HG03457 (cell line): ENCODE results near the gene RSAD2.

Experiments used
- ATAC-seq: cut with Tn5 transposase; IDR thresholded peaks from one replicate; pipeline ENCODE4 v1.9.1; 2021; ENCODE audit warnings: moderate number of reproducible peaks; ENCODE audit not compliant: unreplicated experiment

The RSAD2 gene

GRCh38 chr2:6864231-6864754 is 13.3 kb upstream of the RSAD2 start:
- ATAC-seq: no peak

- peak; percentile 17 for ATAC-seq
Measured at GRCh38 chr2:6864923-6865345, 12.6 kb upstream of the RSAD2 start.

- ATAC-seq: peak; percentile 78
Measured at GRCh38 chr2:6865346-6866274, 12.0 kb upstream of the RSAD2 start, which contains the start of gene CMPK2. Gene CMPK2, minus strand, starts transcription at chr2:6865907. Its CDS starts 211 bp downstream, at chr2:6865696.

GRCh38 chr2:6866275-6866671 is 11.3 kb upstream of the RSAD2 start:
- ATAC-seq: peak; percentile 34

- ATAC-seq: no peak
Measured at GRCh38 chr2:6866982-6867381, 10.6 kb upstream of the RSAD2 start.

- ATAC-seq: peak; percentile 50
Measured at GRCh38 chr2:6872394-6872793, 5.2 kb upstream of the RSAD2 start.

- ATAC-seq: no peak
Measured at GRCh38 chr2:6874032-6874431, 3.5 kb upstream of the RSAD2 start.

GRCh38 chr2:6876309-6876708 is 1.3 kb upstream of the RSAD2 start:
- no peak for ATAC-seq

GRCh38 chr2:6878549-6878948 is 972 bp downstream of the RSAD2 start:
- no peak for ATAC-seq

GRCh38 chr2:6879011-6879410 is 1.4 kb downstream of the RSAD2 start:
- ATAC-seq: no peak

GRCh38 chr2:6880200-6880733 is 2.7 kb downstream of the RSAD2 start:
- ATAC-seq: no peak

GRCh38 chr2:6881046-6881445 is 3.5 kb downstream of the RSAD2 start:
- no peak for ATAC-seq

- ATAC-seq: no peak
Measured at GRCh38 chr2:6881516-6881915, 3.9 kb downstream of the RSAD2 start.

- ATAC-seq: no peak
Measured at GRCh38 chr2:6883448-6884122, 6.0 kb downstream of the RSAD2 start.

- ATAC-seq: no peak
Measured at GRCh38 chr2:6885551-6885950, 8.0 kb downstream of the RSAD2 start.

- ATAC-seq: no peak
Measured at GRCh38 chr2:6885968-6886367, 8.4 kb downstream of the RSAD2 start.

- no peak for ATAC-seq
Measured at GRCh38 chr2:6887751-6888192, 10.2 kb downstream of the RSAD2 start.

- ATAC-seq: no peak
Measured at GRCh38 chr2:6888724-6889123, 11.1 kb downstream of the RSAD2 start.

- ATAC-seq: no peak
Measured at GRCh38 chr2:6893876-6894482, 16.4 kb downstream of the RSAD2 start.

GRCh38 chr2:6896930-6897759 is 19.6 kb downstream of the RSAD2 start:
- ATAC-seq: no peak
